Neural cell (in vitro differentiated cells): ENCODE measurements around the gene THBS2.

Source experiments
- EP300 ChIP-seq: fragments of 450-650 bp; conservative IDR thresholded peaks from 2 replicates; pipeline ENCODE4 v1.6.1; 2014; ENCODE audit warnings: antibody characterized with exemption, mild to moderate bottlenecking, moderate library complexity; ENCODE audit not compliant: poor library complexity, severe bottlenecking
- POLR2AphosphoS5 ChIP-seq: IDR thresholded peaks from 2 replicates; pipeline ENCODE4 v1.6.1; 2012
- TF ChIP-seq, protein P1 (sequence below): fragments of 450-650 bp; IDR thresholded peaks from 2 replicates; pipeline ENCODE4 v1.5.1; 2014; ENCODE audit warnings: antibody characterized with exemption, mild to moderate bottlenecking, moderate library complexity; ENCODE audit not compliant: poor library complexity, severe bottlenecking
- TF ChIP-seq, protein P2 (sequence below): IDR thresholded peaks from 2 replicates; pipeline ENCODE4 v1.6.1; 2012; ENCODE audit warnings: borderline replicate concordance

DNA sequence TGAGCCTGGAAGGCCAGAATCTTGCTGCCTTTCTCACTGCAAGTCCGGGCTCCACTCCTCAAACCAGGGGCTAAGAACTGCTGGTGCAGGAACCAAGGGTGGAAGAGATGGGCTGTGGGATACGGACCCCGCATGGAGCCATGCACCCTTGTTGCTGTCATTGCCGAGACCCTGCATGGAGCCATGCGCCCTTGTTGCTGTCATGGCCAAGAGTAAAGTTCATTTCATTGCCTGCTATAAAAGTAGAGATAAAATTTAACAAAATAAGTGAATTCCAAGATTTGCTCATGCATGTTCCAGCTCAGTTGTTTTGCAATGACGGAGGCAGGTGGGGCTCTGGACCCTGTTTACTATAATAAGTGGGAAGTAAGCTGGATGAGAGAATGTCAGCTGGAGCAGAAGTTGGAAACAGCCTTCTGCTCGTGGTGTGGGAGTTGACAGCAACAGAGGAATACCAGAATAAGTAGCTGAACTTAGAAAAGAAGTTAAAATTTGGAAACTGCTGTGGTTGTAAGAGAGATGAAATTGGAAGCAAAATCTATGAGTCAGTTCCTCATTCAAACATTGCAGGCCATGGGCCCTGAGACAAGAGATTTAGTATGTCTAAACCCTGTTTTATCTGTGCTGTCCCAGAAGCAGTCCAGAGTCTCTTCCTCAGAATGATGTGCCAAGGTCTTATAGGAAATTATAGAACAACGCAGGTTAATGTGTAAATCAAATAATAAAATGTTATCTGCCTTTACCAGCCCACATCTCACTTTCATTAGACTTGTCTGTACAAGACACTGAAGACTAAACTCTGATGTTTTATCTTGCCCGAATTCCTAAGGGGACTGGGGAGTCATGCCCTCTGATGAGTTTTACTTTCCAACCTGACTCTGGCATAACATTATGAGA lies 15.8 kb upstream of the THBS2 start:
- TF ChIP-seq POLR2AphosphoS5 (no peak), EP300 (no peak)
- TF ChIP-seq, protein P1, sequence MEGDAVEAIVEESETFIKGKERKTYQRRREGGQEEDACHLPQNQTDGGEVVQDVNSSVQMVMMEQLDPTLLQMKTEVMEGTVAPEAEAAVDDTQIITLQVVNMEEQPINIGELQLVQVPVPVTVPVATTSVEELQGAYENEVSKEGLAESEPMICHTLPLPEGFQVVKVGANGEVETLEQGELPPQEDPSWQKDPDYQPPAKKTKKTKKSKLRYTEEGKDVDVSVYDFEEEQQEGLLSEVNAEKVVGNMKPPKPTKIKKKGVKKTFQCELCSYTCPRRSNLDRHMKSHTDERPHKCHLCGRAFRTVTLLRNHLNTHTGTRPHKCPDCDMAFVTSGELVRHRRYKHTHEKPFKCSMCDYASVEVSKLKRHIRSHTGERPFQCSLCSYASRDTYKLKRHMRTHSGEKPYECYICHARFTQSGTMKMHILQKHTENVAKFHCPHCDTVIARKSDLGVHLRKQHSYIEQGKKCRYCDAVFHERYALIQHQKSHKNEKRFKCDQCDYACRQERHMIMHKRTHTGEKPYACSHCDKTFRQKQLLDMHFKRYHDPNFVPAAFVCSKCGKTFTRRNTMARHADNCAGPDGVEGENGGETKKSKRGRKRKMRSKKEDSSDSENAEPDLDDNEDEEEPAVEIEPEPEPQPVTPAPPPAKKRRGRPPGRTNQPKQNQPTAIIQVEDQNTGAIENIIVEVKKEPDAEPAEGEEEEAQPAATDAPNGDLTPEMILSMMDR: no peak
- TF ChIP-seq, protein P2, sequence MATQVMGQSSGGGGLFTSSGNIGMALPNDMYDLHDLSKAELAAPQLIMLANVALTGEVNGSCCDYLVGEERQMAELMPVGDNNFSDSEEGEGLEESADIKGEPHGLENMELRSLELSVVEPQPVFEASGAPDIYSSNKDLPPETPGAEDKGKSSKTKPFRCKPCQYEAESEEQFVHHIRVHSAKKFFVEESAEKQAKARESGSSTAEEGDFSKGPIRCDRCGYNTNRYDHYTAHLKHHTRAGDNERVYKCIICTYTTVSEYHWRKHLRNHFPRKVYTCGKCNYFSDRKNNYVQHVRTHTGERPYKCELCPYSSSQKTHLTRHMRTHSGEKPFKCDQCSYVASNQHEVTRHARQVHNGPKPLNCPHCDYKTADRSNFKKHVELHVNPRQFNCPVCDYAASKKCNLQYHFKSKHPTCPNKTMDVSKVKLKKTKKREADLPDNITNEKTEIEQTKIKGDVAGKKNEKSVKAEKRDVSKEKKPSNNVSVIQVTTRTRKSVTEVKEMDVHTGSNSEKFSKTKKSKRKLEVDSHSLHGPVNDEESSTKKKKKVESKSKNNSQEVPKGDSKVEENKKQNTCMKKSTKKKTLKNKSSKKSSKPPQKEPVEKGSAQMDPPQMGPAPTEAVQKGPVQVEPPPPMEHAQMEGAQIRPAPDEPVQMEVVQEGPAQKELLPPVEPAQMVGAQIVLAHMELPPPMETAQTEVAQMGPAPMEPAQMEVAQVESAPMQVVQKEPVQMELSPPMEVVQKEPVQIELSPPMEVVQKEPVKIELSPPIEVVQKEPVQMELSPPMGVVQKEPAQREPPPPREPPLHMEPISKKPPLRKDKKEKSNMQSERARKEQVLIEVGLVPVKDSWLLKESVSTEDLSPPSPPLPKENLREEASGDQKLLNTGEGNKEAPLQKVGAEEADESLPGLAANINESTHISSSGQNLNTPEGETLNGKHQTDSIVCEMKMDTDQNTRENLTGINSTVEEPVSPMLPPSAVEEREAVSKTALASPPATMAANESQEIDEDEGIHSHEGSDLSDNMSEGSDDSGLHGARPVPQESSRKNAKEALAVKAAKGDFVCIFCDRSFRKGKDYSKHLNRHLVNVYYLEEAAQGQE: no peak
